Fibroblast of peridontal ligament (primary cell): ENCODE results near the gene ADAM22.

ENCODE experiments used
- DNase-seq: peaks from one replicate; pipeline ENCODE4 v3.0.0-alpha.2; 2010; ENCODE audit errors: extremely low read depth

Gene ADAM22

DNA sequence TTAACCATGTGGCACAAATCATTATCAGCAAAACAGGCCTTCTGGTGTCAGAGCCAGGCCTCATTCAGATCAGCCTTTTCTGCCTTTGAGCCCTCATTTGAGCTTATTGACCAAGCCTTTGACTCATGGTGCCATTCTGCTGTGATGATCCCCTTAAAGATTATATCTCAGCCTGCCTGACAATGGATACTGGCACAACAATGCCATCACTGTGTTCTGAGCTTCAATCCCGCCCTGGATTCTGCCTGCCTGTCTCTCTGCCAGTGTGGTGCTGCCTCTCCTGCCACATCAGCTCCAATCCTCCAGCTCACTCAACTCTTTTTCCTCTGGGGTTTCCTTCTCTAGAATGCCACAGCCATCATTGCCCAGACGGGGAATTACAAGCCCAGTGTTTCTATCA, 233.2 kb downstream of the ADAM22 start:
- no peak for DNase-seq

GRCh38 chr7:88167721-88168120, 233.7 kb downstream of the ADAM22 start:
- DNase-seq = no peak

GRCh38 chr7:88169717-88170320, 235.8 kb downstream of the ADAM22 start:
- DNase-seq = peak; percentile 34

DNA sequence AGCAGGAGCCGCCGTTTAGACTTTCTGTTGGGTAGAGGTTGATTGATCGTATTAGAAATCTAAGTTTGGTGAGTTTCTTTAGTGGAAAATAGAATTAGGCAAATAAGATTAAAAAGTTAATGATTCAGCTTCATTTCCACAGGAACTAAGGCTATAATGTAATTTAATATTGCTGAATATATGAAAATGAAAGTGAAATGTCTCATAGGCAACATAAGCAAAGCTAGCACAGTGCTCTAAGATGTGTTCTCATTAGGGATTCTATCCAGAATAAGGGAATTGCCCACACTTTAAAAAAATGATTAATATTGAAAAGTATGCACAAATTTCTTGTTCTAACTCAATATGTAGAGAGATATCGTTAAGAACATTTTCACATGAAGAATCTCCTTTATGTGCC, 238.8 kb downstream of the ADAM22 start:
- no peak for DNase-seq

GRCh38 chr7:88176190-88176589, 242.1 kb downstream of the ADAM22 start:
- DNase-seq = no peak

GRCh38 chr7:88183051-88183450, 249.0 kb downstream of the ADAM22 start:
- DNase-seq = no peak

- peak; percentile 67 for DNase-seq
Observed at GRCh38 chr7:88184848-88185304, 250.8 kb downstream of the ADAM22 start.

- DNase-seq = no peak
Observed at GRCh38 chr7:88185650-88186049, 251.6 kb downstream of the ADAM22 start.

- DNase-seq = no peak
Observed at GRCh38 chr7:88191911-88192310, 257.9 kb downstream of the ADAM22 start.

DNA sequence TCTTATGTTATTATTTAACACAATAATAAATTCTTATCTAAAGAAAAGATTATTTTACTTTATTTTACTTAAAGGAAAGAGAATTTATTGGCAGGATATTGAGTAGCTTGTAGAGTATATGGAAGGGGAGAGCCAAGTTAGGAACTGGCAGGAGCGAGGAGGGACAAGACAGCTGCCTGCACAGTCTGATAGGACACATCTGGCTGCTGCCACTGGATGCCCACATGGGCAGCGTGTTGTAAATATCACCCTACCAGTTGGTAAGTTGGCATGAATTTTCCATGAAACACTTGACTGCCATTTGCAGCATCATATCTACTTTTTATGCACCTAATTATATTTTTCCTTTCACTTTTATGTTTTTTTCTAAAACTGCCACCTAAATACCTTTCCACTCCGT, 266.2 kb downstream of the ADAM22 start:
- DNase-seq = no peak

DNA sequence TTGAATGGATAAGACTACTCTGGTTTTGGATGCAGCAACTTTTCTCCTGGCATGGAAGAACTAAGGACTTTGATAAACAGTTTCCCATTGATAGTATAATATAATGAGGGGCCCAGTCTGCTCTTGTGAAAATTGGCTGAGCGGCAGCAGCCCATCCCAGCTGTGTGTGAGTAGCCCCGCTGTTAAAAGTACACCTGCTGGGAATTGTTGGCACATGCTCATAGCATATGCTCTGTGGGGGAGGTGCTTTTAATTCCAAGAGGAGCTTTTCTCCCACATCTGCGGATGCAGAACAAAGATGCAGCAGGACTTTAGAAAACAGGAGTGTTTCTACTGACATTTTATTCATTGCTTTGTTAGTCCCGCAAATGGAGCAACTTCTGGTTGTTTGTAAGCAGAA, 266.7 kb downstream of the ADAM22 start:
- DNase-seq = no peak

DNA sequence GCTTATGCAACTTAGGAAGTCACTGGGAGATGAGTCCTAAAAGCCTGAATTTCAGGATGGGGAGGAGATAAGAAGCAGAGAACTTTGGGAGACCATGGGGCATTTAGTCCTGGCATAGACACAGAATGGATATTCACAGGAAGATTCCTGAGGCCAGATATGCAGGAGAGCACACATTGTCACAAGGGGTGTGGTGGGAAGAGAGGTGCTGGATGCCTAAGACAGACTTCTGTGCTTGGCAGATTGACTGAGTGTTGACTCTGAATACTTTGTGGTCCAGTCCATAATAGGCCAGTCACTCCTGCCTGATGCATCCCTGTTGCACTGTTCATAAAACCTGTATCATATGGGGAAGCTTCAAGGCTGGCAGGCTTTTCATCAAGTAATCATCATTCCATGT, 267.3 kb downstream of the ADAM22 start:
- no peak for DNase-seq

GRCh38 chr7:88202278-88202677, 268.2 kb downstream of the ADAM22 start:
- DNase-seq = no peak

DNA sequence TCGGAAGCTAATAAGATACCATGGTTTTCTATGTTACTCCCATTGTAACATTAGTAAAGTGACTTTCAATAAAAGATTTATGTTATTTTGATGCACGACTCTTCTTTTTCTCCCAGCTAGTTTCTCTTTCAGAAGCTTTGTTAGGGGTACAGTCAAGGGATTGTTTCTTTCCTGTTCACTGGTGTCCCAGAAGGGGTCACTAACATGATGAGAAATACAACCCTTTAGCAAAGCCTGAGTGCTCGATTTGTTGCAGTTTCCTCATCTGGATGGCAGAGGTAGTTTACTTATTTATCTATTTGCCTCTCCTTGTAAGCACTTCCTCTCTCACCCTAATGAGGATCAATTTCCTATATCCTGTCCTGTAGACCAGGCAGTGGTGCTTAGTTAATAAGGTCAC, 268.7 kb downstream of the ADAM22 start:
- no peak for DNase-seq

DNA sequence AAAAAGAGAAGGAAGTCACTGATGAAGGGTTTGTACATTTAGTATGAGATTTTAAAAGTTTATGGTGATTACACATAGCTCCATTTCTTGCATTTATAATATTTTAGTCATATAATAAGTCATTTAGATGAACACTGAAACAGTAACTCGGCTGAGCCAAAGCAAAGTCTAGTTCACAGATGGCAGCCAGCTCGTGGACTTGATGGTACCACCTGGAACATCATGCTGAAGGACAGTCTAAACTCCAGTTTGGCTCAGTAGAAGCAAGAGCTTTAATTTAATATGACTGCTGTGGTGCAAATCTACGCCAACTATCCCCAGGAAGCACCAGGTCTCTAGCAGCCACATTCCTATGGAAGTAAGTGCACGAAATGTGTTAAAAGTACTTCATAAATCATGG, 269.4 kb downstream of the ADAM22 start:
- DNase-seq = no peak

- DNase-seq = no peak
Observed at GRCh38 chr7:88204525-88205110, 270.6 kb downstream of the ADAM22 start.

DNA sequence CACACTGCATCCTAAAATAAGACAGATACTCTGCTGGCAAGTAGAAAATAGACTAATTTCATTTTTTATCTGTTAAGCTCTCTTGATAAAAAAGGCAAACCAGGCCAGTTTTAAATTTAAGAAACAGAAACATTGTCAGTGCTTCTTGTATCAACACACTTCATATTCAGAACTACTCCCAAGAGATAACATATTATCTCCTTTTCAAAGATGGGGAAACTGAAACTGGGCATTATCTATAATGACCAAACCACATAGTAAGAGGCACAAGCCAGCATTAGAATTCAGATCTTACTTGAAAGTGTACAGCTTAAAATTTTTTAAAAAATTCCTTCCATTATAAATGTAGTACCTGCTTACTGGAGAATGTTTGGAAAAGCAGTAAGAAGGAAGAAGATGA, 271.1 kb downstream of the ADAM22 start:
- DNase-seq = no peak

GRCh38 chr7:88206254-88206653, 272.2 kb downstream of the ADAM22 start:
- DNase-seq = no peak

DNA sequence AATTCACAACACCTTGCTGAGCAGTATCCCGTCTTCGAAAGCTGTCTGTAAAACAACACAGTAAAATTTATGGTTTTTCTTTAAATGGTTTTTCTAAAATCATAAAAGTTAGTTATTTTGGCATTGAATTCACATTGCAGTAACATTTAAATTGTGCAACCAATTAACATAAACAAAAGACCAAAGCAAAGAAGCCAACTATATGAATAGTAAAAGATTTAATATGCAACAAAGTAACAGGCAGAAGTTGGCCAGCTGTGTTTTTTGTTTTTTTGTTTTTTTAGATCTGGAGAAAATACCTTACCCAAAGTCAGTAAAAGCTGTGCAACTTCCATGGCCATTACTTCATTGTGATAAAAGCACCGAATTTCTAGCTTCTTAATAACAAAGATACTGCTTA, 274.5 kb downstream of the ADAM22 start:
- no peak for DNase-seq

GRCh38 chr7:88212918-88213317, 278.9 kb downstream of the ADAM22 start:
- DNase-seq = no peak

GRCh38 chr7:88214456-88214855, 280.4 kb downstream of the ADAM22 start:
- no peak for DNase-seq

DNA sequence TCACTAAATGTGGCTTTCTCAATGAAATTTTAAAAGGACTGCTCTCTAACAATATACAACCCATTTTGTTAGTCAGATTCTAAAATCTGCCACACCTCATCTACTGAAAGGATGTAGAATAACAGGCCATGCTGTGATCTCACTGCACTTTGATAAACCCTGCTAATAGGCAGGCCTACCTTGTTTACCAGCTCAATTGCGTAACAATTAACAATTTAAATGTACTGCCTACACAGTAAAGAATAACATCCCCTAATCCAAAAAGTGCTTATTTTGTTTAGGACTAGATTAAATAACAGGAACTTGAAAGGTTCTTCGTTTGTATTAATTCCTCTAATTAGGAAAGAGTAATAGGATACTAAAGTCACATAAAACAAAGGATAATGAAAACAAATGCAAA, 281.2 kb downstream of the ADAM22 start:
- DNase-seq = no peak

GRCh38 chr7:88216276-88216675, 282.2 kb downstream of the ADAM22 start:
- DNase-seq = no peak
